T-helper 2 cell treated with Interferon-gamma antibody and Interleukin-4, amounts not matched to agents 5 μg/mL and 100 μg/mL, for 36 hours (primary cell): ENCODE data around the gene PCED1B.
A peak's percentile ranks its signal among the peaks of the same experiment; 100 is the strongest.

Source experiments
- DNase-seq: peaks from one replicate; pipeline ENCODE4 v3.0.0; 2021; ENCODE audit warnings: low spot score
- H3K27ac Mint-ChIP-seq: one replicate; pipeline ENCODE4 v1.8.0; 2021; ENCODE audit warnings: mild to moderate bottlenecking, mixed read lengths
- H3K27me3 Mint-ChIP-seq: one replicate; pipeline ENCODE4 v1.8.0; 2021; ENCODE audit warnings: low read depth, mixed read lengths
- H3K36me3 Mint-ChIP-seq: one replicate; pipeline ENCODE4 v1.8.0; 2021; ENCODE audit warnings: low read depth, mixed read lengths
- H3K4me1 Mint-ChIP-seq: one replicate; pipeline ENCODE4 v1.8.0; 2021; ENCODE audit warnings: low read depth, mixed read lengths
- H3K4me3 Mint-ChIP-seq: one replicate; pipeline ENCODE4 v1.8.0; 2022; ENCODE audit warnings: mild to moderate bottlenecking, moderate library complexity, mixed read lengths
- H3K9me3 Mint-ChIP-seq: one replicate; pipeline ENCODE4 v1.8.0; 2021; ENCODE audit warnings: mixed read lengths

The PCED1B gene

DNA sequence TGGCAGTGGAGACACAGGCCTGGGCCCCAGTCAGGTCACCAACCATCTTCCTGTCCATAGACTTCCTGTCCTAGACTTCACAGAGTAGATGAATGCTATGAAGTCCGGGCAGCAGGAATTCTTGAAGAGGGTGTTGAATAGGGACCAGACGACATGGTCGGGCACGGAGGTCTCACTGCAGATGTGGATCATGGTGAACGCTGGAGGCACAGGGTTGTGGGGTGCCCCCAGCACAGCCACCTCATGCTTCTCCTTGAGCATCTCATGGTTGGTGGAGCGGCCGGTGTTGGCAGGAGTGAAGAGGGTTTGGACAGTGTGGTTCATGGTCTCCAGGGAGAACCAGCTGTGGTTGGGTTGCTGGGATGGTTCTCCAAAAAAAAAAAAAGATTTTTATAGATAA lies 56.2 kb downstream of the PCED1B start:
- H3K4me3 Mint-ChIP-seq, result no peak overlapping the region
- no peaks in the 10 kb centered on the region for H3K9me3 Mint-ChIP-seq
- no peak for DNase-seq
- peaks cover 20% of the 10 kb centered on the region for H3K36me3 Mint-ChIP-seq
- no peak overlapping the region for H3K27ac Mint-ChIP-seq
- no peaks in the 10 kb centered on the region for H3K4me1 Mint-ChIP-seq
- no peaks in the 10 kb centered on the region for H3K27me3 Mint-ChIP-seq

DNA sequence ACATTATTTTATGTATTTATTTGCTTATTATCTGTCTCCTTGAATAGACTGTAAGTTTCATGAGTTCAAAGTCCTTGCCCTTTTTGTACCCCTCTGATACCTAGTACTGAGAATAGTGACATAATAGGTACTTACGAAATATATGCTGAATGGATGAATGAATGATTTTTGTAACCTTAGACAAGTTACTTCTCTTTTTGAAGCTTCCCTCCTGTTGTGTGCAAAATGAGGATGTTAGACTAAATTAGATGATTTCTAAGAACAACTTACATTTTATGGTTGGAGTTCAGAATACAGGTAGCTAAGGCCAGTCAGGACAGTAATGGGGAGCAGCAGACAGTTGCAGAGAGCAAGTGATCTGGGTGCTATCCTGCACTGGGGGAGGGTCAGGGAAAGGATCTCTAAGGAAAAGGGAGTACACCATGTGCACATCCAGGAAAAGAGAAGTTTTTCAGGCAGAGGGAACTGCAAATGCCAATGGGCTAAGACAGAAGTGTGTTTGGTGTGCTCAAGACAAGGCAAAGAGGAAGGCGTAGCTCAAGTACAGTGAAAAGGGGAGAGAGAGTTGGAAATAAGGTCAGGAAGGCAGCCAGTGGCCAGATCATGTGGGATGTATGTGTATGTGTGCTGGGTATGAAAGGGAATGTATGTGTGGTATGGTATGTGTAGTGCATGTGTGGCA lies 59.7 kb downstream of the PCED1B start:
- H3K4me3 Mint-ChIP-seq, result no peak overlapping the region
- no peaks in the 10 kb centered on the region for H3K4me1 Mint-ChIP-seq
- no peaks in the 10 kb centered on the region for H3K27me3 Mint-ChIP-seq
- no peaks in the 10 kb centered on the region for H3K9me3 Mint-ChIP-seq
- DNase-seq, result no peak
- H3K27ac Mint-ChIP-seq, result no peak overlapping the region
- H3K36me3 Mint-ChIP-seq, result peaks cover 26% of the 10 kb centered on the region

GRCh38 chr12:47141459-47141858 lies 62.0 kb downstream of the PCED1B start:
- H3K27me3 Mint-ChIP-seq, result no peaks in the 10 kb centered on the region
- no peak overlapping the region for H3K4me3 Mint-ChIP-seq
- H3K9me3 Mint-ChIP-seq, result no peaks in the 10 kb centered on the region
- no peak for DNase-seq
- no peak overlapping the region for H3K27ac Mint-ChIP-seq
- peaks cover 25% of the 10 kb centered on the region for H3K36me3 Mint-ChIP-seq
- peaks cover 17% of the 10 kb centered on the region for H3K4me1 Mint-ChIP-seq

DNA sequence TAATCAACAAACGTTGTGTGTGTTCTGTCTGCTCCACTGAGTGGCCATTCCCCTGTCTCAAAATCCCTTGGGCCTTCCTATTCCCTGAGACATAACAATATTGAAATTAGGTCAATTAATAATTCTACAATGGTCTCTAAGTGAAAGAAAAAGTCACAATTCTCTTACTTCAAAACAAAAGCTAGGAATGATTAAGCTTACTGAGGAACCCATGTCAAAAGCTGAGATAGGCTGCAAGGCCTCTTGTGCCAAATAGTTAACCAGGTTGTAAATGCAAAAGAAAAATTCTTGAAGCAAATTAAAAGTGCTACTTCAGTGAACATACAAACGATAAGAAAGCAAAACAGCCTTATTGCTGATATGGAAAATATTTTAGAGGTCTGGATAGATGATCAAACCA lies 65.3 kb downstream of the PCED1B start:
- no peak for DNase-seq
- H3K36me3 Mint-ChIP-seq, result peaks cover 20% of the 10 kb centered on the region
- H3K27me3 Mint-ChIP-seq, result no peaks in the 10 kb centered on the region
- H3K4me1 Mint-ChIP-seq, result peaks cover 17% of the 10 kb centered on the region
- no peak overlapping the region for H3K4me3 Mint-ChIP-seq
- no peaks in the 10 kb centered on the region for H3K9me3 Mint-ChIP-seq
- peak overlapping the region; percentile 34 for H3K27ac Mint-ChIP-seq

DNA sequence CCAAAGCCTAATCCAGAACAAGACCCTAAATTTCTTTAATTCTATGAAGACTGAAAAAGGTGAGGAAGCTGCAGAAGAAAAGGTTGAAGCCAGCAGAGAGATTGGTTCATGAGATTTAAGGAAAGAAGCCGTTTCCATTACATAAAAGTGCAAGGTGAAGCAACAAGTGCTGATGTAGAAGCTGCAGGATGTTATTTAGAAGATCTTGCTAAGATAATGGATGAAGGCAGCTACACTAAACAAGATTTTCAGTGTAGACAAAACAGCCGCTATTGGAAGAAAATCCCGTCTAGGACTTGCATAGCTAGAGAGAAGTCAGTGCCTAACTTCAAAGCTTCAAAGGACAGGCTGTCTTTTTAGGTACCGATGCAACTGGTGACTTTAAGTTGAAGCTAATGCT lies 65.8 kb downstream of the PCED1B start:
- peaks cover 17% of the 10 kb centered on the region for H3K4me1 Mint-ChIP-seq
- peaks cover 20% of the 10 kb centered on the region for H3K36me3 Mint-ChIP-seq
- no peaks in the 10 kb centered on the region for H3K9me3 Mint-ChIP-seq
- H3K4me3 Mint-ChIP-seq, result no peak overlapping the region
- H3K27me3 Mint-ChIP-seq, result no peaks in the 10 kb centered on the region
- DNase-seq, result no peak
- peak overlapping the region; percentile 34 for H3K27ac Mint-ChIP-seq

GRCh38 chr12:47147739-47148138 lies 68.3 kb downstream of the PCED1B start:
- Mint-ChIP-seq H3K36me3 (peaks cover 23% of the 10 kb centered on the region), H3K4me3 (no peak overlapping the region), H3K27ac (no peak overlapping the region), H3K4me1 (peaks cover 17% of the 10 kb centered on the region), H3K27me3 (no peaks in the 10 kb centered on the region), H3K9me3 (peaks cover 12% of the 10 kb centered on the region)
- DNase-seq, result no peak

- Mint-ChIP-seq H3K27me3 (no peaks in the 10 kb centered on the region), H3K36me3 (peaks cover 23% of the 10 kb centered on the region), H3K9me3 (peaks cover 12% of the 10 kb centered on the region), H3K4me1 (peaks cover 17% of the 10 kb centered on the region), H3K4me3 (no peak overlapping the region), H3K27ac (no peak overlapping the region)
- DNase-seq, result no peak
These were observed 69.7 kb downstream of the PCED1B start for GRCh38 chr12:47149146-47149545.

DNA sequence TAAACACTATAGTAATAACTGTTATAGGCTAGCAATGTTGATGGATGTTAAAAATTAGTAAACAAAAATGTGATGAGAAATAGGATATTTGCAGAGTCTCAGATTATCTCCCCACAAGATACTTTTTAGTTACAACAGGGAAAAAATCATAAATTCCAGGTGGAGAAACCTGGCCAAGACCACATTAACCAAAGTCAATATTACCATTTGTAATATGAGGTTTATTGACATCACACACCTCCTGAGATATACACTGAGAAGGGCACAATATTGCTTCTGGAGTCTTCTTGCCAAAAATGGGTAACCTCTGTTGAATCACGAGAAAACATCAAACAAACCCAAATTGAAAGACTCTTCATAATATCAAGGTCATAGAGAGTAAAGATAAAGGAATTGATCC lies 72.7 kb downstream of the PCED1B start:
- peaks cover 17% of the 10 kb centered on the region for H3K36me3 Mint-ChIP-seq
- H3K27me3 Mint-ChIP-seq, result no peaks in the 10 kb centered on the region
- H3K9me3 Mint-ChIP-seq, result peaks cover 12% of the 10 kb centered on the region
- no peak for DNase-seq
- H3K4me3 Mint-ChIP-seq, result no peak overlapping the region
- no peak overlapping the region for H3K27ac Mint-ChIP-seq
- H3K4me1 Mint-ChIP-seq, result peaks cover 12% of the 10 kb centered on the region

- H3K4me3 Mint-ChIP-seq, result no peak overlapping the region
- H3K36me3 Mint-ChIP-seq, result peaks cover 21% of the 10 kb centered on the region
These were observed 76.2 kb downstream of the PCED1B start for GRCh38 chr12:47155457-47156166.

GRCh38 chr12:47156167-47156736 lies 76.8 kb downstream of the PCED1B start:
- no peak overlapping the region for H3K27ac Mint-ChIP-seq
- no peaks in the 10 kb centered on the region for H3K27me3 Mint-ChIP-seq
- no peak for DNase-seq
- H3K4me3 Mint-ChIP-seq, result no peak overlapping the region
- H3K36me3 Mint-ChIP-seq, result peaks cover 24% of the 10 kb centered on the region
- peaks cover 16% of the 10 kb centered on the region for H3K4me1 Mint-ChIP-seq
- H3K9me3 Mint-ChIP-seq, result peaks cover 18% of the 10 kb centered on the region

More at GRCh38 chr12:47155457-47156166, 76.2 kb downstream of the PCED1B start:
- peaks cover 18% of the 10 kb centered on the region for H3K9me3 Mint-ChIP-seq
- no peaks in the 10 kb centered on the region for H3K27me3 Mint-ChIP-seq
- H3K4me1 Mint-ChIP-seq, result peaks cover 16% of the 10 kb centered on the region
- H3K27ac Mint-ChIP-seq, result no peak overlapping the region
- no peak for DNase-seq

DNA sequence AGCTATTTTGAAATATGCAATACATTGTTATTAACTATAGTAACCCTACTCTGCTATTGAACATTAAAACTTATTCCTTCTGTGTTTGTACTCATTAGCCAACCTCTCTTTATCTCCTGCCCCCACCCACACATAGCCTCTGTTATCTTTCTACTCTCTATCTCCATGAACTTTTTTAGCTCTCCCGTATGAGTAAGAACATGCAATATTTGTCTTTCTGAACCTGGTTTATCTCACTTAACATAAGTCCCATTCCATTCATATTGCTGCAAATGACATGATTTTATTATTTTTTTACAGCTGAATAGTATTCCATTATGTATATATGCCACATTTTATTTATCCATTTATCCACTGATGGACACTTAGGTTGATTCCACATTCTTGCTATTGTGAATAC lies 79.4 kb downstream of the PCED1B start:
- H3K9me3 Mint-ChIP-seq, result peaks cover 20% of the 10 kb centered on the region
- DNase-seq, result no peak
- no peaks in the 10 kb centered on the region for H3K27me3 Mint-ChIP-seq
- H3K36me3 Mint-ChIP-seq, result peaks cover 34% of the 10 kb centered on the region
- H3K27ac Mint-ChIP-seq, result no peak overlapping the region
- H3K4me3 Mint-ChIP-seq, result no peak overlapping the region
- peaks cover 16% of the 10 kb centered on the region for H3K4me1 Mint-ChIP-seq

DNA sequence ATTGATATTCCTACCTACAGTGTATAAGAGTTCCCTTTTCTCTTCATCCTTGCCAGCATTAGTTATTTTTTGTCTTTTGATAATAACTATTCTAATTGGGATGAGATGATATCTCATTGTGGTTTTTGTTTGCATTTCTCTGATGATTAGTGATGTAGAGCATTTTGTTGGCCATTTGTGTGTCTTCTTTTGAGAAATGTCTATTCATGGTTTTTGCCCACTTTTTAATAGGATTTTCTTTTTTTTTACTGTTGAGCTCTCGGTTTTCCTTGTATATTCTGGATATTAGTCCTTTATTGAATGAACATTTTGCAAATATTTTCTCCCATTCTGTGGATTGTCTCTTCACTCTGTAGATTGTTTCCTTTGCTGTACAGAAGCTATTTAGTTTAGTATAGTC lies 79.9 kb downstream of the PCED1B start:
- no peak overlapping the region for H3K27ac Mint-ChIP-seq
- DNase-seq, result no peak
- peaks cover 20% of the 10 kb centered on the region for H3K9me3 Mint-ChIP-seq
- H3K4me3 Mint-ChIP-seq, result no peak overlapping the region
- peaks cover 38% of the 10 kb centered on the region for H3K36me3 Mint-ChIP-seq
- H3K27me3 Mint-ChIP-seq, result no peaks in the 10 kb centered on the region
- peaks cover 16% of the 10 kb centered on the region for H3K4me1 Mint-ChIP-seq

DNA sequence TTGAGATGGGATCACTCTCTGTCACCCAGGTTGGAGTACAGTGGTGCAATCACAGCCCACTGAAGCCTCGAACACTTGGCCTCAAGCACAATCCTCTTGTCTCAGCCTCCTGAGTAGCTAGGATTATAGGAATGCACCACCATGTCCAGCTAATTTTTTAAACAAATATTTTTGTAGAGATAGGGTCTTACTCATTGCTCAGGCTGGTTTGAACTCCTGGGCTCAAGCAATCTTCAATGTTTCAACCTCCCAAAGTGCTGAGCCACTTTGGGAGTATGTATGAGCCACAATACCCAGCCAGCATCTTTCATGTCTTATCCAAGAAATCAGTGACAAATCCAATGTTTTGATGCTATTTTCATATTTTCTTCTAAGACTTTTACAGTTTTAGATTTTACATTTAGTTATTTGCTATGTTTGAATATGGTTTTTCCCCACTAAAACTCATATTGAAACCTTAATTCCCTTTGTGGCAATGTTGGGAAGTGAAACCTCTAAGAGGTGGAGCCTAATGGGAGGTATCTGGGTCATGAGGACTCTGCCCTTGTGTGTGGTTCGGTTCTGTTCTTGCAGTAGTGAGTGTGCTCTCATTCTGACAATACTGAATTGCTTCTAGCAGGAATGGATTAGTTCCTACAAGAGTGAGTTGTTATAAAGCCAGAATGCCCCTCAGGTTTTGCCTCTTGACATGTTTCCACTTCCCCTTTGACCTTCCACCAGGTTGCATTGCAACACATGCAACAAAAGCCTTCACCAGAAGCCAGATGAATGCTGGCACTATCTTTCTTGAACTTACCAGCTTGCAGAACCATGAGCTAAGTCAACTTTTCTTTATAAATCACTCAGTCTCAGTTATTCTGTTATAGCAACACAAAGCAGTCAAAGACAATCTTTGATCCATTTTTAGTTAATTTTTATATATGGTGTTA lies 81.2 kb downstream of the PCED1B start:
- H3K4me1 Mint-ChIP-seq, result peaks cover 16% of the 10 kb centered on the region
- H3K27me3 Mint-ChIP-seq, result no peaks in the 10 kb centered on the region
- H3K27ac Mint-ChIP-seq, result no peak overlapping the region
- no peak overlapping the region for H3K4me3 Mint-ChIP-seq
- peaks cover 20% of the 10 kb centered on the region for H3K9me3 Mint-ChIP-seq
- H3K36me3 Mint-ChIP-seq, result peaks cover 40% of the 10 kb centered on the region
- no peak for DNase-seq

DNA sequence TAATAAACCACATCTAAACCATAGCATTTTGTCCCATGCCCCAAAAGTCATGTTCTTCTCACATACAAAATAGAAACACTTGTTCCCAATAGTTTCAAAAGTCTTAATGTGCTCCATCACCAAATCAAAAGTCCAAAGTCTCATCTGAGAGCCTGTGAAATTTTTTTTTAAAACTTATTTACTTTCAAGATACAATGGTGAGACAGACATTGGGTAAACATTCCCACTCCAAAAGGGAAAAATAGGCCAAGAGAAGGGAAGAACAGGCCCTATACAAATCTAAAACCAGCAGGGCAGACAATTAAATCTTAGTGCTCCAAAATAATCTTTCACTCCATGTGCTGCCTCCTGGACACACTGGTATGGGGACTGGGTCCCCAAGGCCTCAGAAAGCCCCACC lies 84.7 kb downstream of the PCED1B start:
- Mint-ChIP-seq H3K36me3 (peaks cover 39% of the 10 kb centered on the region), H3K27me3 (no peaks in the 10 kb centered on the region), H3K9me3 (peaks cover 20% of the 10 kb centered on the region), H3K4me3 (no peak overlapping the region), H3K27ac (no peak overlapping the region), H3K4me1 (no peaks in the 10 kb centered on the region)
- DNase-seq, result no peak
